ENCODE measurements around the gene DYNLT4. TPM values are rescaled to one million over a fixed set of nuclear protein-coding genes. Genes with fewer than 3 reads are reported as not detected.

DYNLT4 gene
- total and polyA plus RNA-seq, 2 of the 13 experiments (the other 11 are each of a cell fraction or from before 2014, with no cell fraction given) = 0.77 TPM; not detected in 1

DNA sequence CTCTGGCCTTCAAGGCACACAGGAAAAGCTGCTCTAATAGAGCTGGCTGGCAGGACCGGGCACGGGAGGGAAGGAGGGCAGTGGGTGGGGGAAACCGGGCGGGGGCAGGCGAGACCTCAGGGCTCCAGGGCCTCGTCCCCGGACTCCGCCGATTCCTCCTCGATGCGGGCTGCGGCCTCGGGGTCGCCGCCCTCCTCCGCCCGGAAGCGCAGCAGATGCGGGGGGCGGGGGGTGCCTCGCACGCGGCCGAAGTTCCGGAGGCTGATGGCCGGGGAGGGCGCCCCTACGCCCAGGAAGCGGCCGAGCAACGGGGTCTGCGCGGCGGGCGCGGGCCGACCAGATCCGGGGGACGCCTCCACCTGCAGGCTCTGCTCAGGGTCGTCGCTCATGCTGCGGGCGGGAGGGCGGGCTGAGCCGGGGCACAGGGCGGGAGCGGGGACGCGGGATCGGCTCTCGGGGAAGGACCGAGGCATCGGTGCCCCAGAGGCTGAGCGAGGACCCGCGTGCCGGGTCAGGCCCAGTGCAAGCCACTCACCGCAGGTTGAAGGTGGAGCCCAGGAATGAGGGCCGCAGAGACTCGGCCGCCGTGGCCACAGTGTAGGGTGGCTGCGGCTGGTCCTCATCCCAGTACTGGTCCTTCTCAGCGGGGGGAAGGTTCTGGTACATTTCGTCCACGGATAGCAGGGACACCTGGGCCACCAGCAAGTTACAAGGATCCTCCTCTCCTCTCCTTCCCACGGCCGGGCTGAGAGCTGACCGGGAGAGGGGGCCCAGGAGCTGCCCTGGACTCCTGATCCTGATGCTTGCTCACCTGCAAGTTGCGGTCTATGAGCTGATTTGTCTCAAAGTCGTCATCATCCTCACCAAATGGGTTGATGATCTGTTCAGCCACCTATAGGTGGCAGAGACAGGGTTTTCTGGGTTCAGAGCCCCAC lies 22.8 kb downstream of the DYNLT4 start (continued):
- TF ChIP-seq CEBPB (IDR thresholded peaks at IDR 0.05; ENCODE audit: borderline replicate concordance, low read depth, low read length) (no peak), CHD2 (IDR thresholded peaks at IDR 0.05; ENCODE audit: low read depth, low read length) (no peak), KLF16 (CRISPR knock-in tag; IDR thresholded peaks at IDR 0.05) (peak in 1 of 2 experiments; percentile 23; a peak in 1 of 4 replicates), ZBTB20 (CRISPR knock-in tag; IDR thresholded peaks at IDR 0.05; ENCODE audit: borderline replicate concordance, low read depth) (no peak), ZNF891 (CRISPR knock-in tag; IDR thresholded peaks at IDR 0.05) (0 out of 2 replicates have a peak, but pooled peaks have one; percentile 44), HMG20A (CRISPR knock-in tag; IDR thresholded peaks at IDR 0.05; ENCODE audit: borderline replicate concordance) (no peak), SSRP1 (CRISPR knock-in tag; IDR thresholded peaks at IDR 0.05) (no peak), POLR2AphosphoS5 (IDR thresholded peaks at IDR 0.05; ENCODE audit: low read depth, low read length) (peak; percentile 55), KAT2B (IDR thresholded peaks at IDR 0.05; ENCODE audit: borderline replicate concordance, low read depth, low read length) (no peak), ATM (IDR thresholded peaks at IDR 0.05; ENCODE audit: borderline replicate concordance) (no peak), ZNF7 (CRISPR knock-in tag; IDR thresholded peaks at IDR 0.05) (no peak), ZNF605 (CRISPR knock-in tag; IDR thresholded peaks at IDR 0.05) (no peak), SUZ12 (IDR thresholded peaks at IDR 0.05; ENCODE audit: low read depth, low read length) (no peak), KDM5A (IDR thresholded peaks at IDR 0.05; ENCODE audit: borderline replicate concordance, low read length) (no peak), CBX5 (CRISPR knock-in tag; IDR thresholded peaks at IDR 0.05; ENCODE audit: borderline replicate concordance) (no peak; the same call in 1 of the 2 replicates), FIP1L1 (IDR thresholded peaks at IDR 0.05; ENCODE audit: borderline replicate concordance, insufficient read depth, low read depth, low read length) (no peak)
- TF ChIP-seq, protein P1, sequence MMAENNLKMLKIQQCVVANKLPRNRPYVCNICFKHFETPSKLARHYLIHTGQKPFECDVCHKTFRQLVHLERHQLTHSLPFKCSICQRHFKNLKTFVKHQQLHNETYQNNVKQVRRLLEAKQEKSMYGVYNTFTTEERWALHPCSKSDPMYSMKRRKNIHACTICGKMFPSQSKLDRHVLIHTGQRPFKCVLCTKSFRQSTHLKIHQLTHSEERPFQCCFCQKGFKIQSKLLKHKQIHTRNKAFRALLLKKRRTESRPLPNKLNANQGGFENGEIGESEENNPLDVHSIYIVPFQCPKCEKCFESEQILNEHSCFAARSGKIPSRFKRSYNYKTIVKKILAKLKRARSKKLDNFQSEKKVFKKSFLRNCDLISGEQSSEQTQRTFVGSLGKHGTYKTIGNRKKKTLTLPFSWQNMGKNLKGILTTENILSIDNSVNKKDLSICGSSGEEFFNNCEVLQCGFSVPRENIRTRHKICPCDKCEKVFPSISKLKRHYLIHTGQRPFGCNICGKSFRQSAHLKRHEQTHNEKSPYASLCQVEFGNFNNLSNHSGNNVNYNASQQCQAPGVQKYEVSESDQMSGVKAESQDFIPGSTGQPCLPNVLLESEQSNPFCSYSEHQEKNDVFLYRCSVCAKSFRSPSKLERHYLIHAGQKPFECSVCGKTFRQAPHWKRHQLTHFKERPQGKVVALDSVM (CRISPR knock-in tag; IDR thresholded peaks at IDR 0.05) = 0 out of 2 replicates have a peak, but pooled peaks have one; percentile 46
- TF ChIP-seq, protein P2, sequence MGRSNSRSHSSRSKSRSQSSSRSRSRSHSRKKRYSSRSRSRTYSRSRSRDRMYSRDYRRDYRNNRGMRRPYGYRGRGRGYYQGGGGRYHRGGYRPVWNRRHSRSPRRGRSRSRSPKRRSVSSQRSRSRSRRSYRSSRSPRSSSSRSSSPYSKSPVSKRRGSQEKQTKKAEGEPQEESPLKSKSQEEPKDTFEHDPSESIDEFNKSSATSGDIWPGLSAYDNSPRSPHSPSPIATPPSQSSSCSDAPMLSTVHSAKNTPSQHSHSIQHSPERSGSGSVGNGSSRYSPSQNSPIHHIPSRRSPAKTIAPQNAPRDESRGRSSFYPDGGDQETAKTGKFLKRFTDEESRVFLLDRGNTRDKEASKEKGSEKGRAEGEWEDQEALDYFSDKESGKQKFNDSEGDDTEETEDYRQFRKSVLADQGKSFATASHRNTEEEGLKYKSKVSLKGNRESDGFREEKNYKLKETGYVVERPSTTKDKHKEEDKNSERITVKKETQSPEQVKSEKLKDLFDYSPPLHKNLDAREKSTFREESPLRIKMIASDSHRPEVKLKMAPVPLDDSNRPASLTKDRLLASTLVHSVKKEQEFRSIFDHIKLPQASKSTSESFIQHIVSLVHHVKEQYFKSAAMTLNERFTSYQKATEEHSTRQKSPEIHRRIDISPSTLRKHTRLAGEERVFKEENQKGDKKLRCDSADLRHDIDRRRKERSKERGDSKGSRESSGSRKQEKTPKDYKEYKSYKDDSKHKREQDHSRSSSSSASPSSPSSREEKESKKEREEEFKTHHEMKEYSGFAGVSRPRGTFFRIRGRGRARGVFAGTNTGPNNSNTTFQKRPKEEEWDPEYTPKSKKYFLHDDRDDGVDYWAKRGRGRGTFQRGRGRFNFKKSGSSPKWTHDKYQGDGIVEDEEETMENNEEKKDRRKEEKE (IDR thresholded peaks at IDR 0.05) = no peak
- TF ChIP-seq, protein P3, sequence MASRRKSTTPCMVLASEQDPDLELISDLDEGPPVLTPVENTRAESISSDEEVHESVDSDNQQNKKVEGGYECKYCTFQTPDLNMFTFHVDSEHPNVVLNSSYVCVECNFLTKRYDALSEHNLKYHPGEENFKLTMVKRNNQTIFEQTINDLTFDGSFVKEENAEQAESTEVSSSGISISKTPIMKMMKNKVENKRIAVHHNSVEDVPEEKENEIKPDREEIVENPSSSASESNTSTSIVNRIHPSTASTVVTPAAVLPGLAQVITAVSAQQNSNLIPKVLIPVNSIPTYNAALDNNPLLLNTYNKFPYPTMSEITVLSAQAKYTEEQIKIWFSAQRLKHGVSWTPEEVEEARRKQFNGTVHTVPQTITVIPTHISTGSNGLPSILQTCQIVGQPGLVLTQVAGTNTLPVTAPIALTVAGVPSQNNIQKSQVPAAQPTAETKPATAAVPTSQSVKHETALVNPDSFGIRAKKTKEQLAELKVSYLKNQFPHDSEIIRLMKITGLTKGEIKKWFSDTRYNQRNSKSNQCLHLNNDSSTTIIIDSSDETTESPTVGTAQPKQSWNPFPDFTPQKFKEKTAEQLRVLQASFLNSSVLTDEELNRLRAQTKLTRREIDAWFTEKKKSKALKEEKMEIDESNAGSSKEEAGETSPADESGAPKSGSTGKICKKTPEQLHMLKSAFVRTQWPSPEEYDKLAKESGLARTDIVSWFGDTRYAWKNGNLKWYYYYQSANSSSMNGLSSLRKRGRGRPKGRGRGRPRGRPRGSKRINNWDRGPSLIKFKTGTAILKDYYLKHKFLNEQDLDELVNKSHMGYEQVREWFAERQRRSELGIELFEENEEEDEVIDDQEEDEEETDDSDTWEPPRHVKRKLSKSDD (CRISPR knock-in tag; IDR thresholded peaks at IDR 0.05; ENCODE audit: low read depth) = no peak
